Lung (tissue), 12 donors: ENCODE results near the gene PROM1. TPM values are rescaled to one million over a fixed set of nuclear protein-coding genes. Genes with fewer than 3 reads are reported as not detected.

ENCODE experiments used
- ATAC-seq: fragments of 200-7000 bp; cut with Tn5 transposase; one replicate; pipeline ENCODE4 v1.9.1; 2020; ENCODE audit warnings: moderate number of reproducible peaks; ENCODE audit not compliant: insufficient read depth, low FRiP score
- DNase-seq, 3 donors: peaks; one replicate each; pipeline ENCODE4 v3.0.0-alpha.2; 2013 to 2017
- H3K27ac ChIP-seq, 2 donors: one replicate each; pipeline ENCODE4 v1.5.1; 2013; ENCODE audit warnings: mild to moderate bottlenecking in 2 of 2, moderate library complexity in 2 of 2, control low read depth in 1 of 2, inconsistent platforms in 1 of 2, low read depth in 1 of 2, low read length in 1 of 2
- H3K27me3 ChIP-seq, 3 donors: one replicate each; pipeline ENCODE4 v1.5.1; 2013; ENCODE audit warnings: low read length in 2 of 3; ENCODE audit not compliant: control insufficient read depth in 3 of 3, insufficient read depth in 3 of 3
- H3K36me3 ChIP-seq, 4 donors: one replicate each; pipeline ENCODE4 v1.5.1; 2013; ENCODE audit warnings: low read length in 4 of 4, mild to moderate bottlenecking in 1 of 4, moderate library complexity in 1 of 4; ENCODE audit not compliant: control insufficient read depth in 4 of 4, insufficient read depth in 4 of 4
- H3K4me1 ChIP-seq, 5 donors: one replicate each; pipeline ENCODE4 v1.5.1; 2013; ENCODE audit warnings: low read length in 5 of 5, mild to moderate bottlenecking in 2 of 5, moderate library complexity in 1 of 5; ENCODE audit not compliant: control insufficient read depth in 5 of 5, insufficient read depth in 5 of 5
- H3K4me3 ChIP-seq: one replicate; pipeline ENCODE4 v1.5.1; 2013; ENCODE audit warnings: mild to moderate bottlenecking, control low read depth, moderate library complexity
- H3K9ac ChIP-seq, 2 donors: one replicate each; pipeline ENCODE4 v1.5.1; 2013; ENCODE audit warnings: low read length in 2 of 2, control low read depth in 1 of 2; ENCODE audit not compliant: insufficient read depth in 1 of 2
- H3K9me3 ChIP-seq, 4 donors: one replicate each; pipeline ENCODE4 v1.5.1; 2013; ENCODE audit warnings: low read length in 3 of 4, mild to moderate bottlenecking in 1 of 4, moderate library complexity in 1 of 4; ENCODE audit not compliant: control insufficient read depth in 4 of 4, insufficient read depth in 3 of 4
- CTCF ChIP-seq: IDR thresholded peaks from 2 replicates; pipeline ENCODE4 v1.5.1; 2012; ENCODE audit warnings: mild to moderate bottlenecking; ENCODE audit errors: control extremely low read depth, extremely low read depth
- WGBS, 2 donors: extraction: QIAGEN DNeasy Blood & Tissue Kit; methylation state at CpG; one replicate each; pipeline ENCODE4 v1.1.7; 2013; 5-methylcytosine and 5-hydroxymethylcytosine counted together
- polyA plus RNA-seq, 2 donors: library from polyadenylated mRNA; stranded (reverse); fragments of 200-250 nt; gene quantifications; one replicate each; pipeline ENCODE4 v1.2.1, GENCODE V29; 2013
- total RNA-seq, 2 donors: library from RNA; depleted of rRNA in 1 of 2; stranded (reverse); fragments of >200 nt in 1 of 2; gene quantifications; one replicate each; pipeline ENCODE4 v1.2.1, GENCODE V29; 2014 to 2021
- donor health status: control.
- donor health status: control.
- donor health status: Bipolar disorder and iron deficiency.
- donor health status: healthy.
- donor health status: DM: yes; HTN: yes; CAD: no.

Gene PROM1
- total and polyA plus RNA-seq, 4 donors, result 6.7 to 49.5 (median 27.6) TPM

GRCh38 chr4:16056681-16057385 lies 27.0 kb downstream of the PROM1 start:
- Histone ChIP-seq H3K4me1 (peaks cover 4 to 42% (median 25%) of the 10 kb centered on the region in 5 donors), H3K9me3 (no peaks in the 10 kb centered on the region), H3K27ac (no peak overlapping the region), H3K27me3 (peaks cover 0 to 18% (median 0%) of the 10 kb centered on the region in 3 donors), H3K9ac (no peak overlapping the region), H3K4me3 (no peak overlapping the region), H3K36me3 (no peaks in the 10 kb centered on the region)
- no peak for ATAC-seq
- 25 to 38% methylated on average over 11 of the region's 11 CpGs for WGBS, 2 donors
- TF ChIP-seq CTCF, result no peak
- DNase-seq, result peak; percentile 31 to 78 (median 62)

- Histone ChIP-seq H3K9ac (no peak overlapping the region), H3K4me1 (peaks cover 4 to 33% (median 23%) of the 10 kb centered on the region in 5 donors), H3K9me3 (no peaks in the 10 kb centered on the region), H3K27me3 (peaks cover 0 to 25% (median 0%) of the 10 kb centered on the region in 3 donors), H3K27ac (peak overlapping the region in 1 of 2 donors; percentile 27), H3K4me3 (no peak overlapping the region), H3K36me3 (no peaks in the 10 kb centered on the region)
- DNase-seq (peak; percentile 41 to 68 (median 57)), ATAC-seq (no peak)
- no peak for TF ChIP-seq CTCF
- 13 to 28% methylated on average over 7 of the region's 7 CpGs for WGBS, 2 donors
Measured at GRCh38 chr4:16055873-16056272, 27.9 kb downstream of the PROM1 start.

- TF ChIP-seq CTCF, result no peak
- Histone ChIP-seq H3K27ac (no peak overlapping the region), H3K27me3 (peaks cover 0 to 27% (median 0%) of the 10 kb centered on the region in 3 donors), H3K4me1 (peaks cover 4 to 29% (median 23%) of the 10 kb centered on the region in 5 donors), H3K9ac (no peak overlapping the region), H3K4me3 (no peak overlapping the region), H3K36me3 (no peaks in the 10 kb centered on the region), H3K9me3 (no peaks in the 10 kb centered on the region)
- no peak for DNase-seq
- WGBS, 2 donors, result 21 to 58% methylated on average over 7 of the region's 7 CpGs
- no peak for ATAC-seq
Measured at GRCh38 chr4:16055471-16055870, 28.4 kb downstream of the PROM1 start.
